Measurements from ENCODE around the gene REV3L.

REV3L gene

DNA sequence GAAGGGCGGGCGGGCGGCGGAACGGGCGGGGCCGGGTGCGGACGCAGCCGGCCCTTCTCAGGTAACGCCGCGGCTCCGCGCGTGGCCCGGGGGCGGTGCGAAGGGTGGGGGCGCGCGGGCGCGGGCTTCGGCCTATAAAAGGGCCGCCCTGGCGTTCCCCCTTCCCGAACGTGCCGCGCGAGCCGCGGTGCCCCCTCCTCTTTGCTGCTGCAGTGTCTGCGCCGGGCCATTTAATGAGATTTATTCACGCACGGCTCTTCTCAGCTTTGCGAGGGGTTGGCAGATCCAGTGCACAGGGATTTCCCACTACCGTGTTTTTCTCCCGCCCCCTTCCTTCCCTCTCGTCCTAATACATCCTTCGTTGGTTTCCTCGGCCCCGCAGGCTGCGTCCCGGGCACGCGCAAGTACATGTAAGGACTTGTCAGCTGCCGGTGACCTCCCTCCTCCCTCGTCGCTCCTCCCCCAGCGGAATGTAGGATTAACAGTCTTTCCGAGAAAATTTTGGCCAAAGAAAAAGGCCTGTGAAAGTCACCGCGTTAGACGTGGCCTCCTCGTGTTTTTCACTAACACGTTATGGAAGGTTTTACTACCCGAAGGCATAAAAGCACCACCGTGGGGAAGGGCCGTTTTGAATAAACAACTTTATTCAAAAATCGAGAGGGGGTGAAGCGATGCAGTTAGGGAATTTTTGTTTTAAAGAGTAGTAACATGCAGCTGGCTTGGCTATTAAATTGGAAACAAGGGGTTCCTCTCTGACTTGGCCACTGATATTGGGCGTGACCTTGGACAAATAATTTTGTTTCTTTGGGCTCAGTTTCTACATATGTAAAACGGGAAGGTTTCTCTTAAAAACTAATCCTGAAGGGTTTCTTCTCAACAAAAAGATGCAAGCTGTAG, 966 bp upstream of the REV3L start:
- peak; percentile 96 for DNase-seq
- in situ Hi-C loops (cut with HindIII; ENCODE audit: low pct_ligation_motif_present, low sequenced_read_pairs), result no loop called here
- Histone ChIP-seq H3K27ac (peak overlapping the region; percentile 90), H3K4me3 (ENCODE audit: low read depth, low read length) (peak overlapping the region; percentile 81), H3K36me3 (replicated peaks) (no peaks in the 10 kb centered on the region), H3K27me3 (replicated peaks) (no peaks in the 10 kb centered on the region)
- TF ChIP-seq CTCF (IDR thresholded peaks at IDR 0.05; ENCODE audit: low read depth, low read length, missing control alignments), result no peak

GRCh38 chr6:111482188-111482958, 645 bp downstream of the REV3L start:
- in situ Hi-C loops (cut with HindIII; ENCODE audit: low pct_ligation_motif_present, low sequenced_read_pairs), result no loop called here
- Histone ChIP-seq H3K27ac (peak overlapping the region; percentile 90), H3K4me3 (ENCODE audit: low read depth, low read length) (peak overlapping the region; percentile 81), H3K27me3 (replicated peaks) (no peaks in the 10 kb centered on the region), H3K36me3 (replicated peaks) (no peaks in the 10 kb centered on the region)
- no peak for TF ChIP-seq CTCF (IDR thresholded peaks at IDR 0.05; ENCODE audit: low read depth, low read length, missing control alignments)
- DNase-seq, result peak; percentile 28

GRCh38 chr6:111481836-111482187, 1.2 kb downstream of the REV3L start:
- DNase-seq, result no peak
- in situ Hi-C loops (cut with HindIII; ENCODE audit: low pct_ligation_motif_present, low sequenced_read_pairs), result no loop called here
- TF ChIP-seq CTCF (IDR thresholded peaks at IDR 0.05; ENCODE audit: low read depth, low read length, missing control alignments), result no peak

DNA sequence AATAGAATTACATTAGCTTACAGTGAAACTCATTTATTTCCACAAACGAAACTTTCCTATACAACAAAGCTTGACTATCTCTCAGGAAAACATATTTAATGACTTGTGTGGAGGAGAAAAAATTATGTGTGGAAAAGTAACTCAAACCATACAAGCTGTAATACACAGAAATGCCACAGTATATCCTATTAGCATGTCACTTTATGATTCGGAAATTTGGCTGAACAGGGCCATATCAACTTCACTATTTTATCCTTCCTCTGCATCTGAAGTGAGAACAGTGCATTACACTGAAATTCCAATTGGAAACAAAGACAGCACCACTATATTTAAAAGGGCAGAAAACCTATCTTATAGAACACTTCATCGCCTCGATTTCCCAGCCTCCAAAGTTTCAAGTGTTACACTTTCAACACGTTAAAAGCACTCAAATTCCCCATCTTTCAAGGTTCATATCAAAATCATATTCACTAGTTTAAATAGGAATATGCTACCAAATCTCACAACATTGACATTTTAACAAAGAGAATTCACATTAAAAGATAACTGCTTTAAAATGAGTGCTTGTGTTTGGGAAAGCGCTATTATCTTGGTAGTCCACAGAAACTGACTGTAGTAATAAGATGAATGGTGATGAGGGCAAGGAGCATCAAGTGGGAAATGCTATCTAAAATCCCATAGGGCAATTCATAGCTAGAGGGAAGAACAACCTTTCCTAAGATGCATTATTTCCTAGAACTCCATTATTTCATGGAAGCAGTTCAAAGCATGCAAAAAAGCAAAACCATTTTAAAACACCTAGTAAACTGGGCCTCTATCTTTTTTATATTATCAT, 1.8 kb downstream of the REV3L start:
- DNase-seq, result no peak
- no peak overlapping the region for H3K27ac ChIP-seq

More at GRCh38 chr6:111481836-111482187, 1.2 kb downstream of the REV3L start:
- Histone ChIP-seq H3K4me3 (ENCODE audit: low read depth, low read length) (peak overlapping the region; percentile 81), H3K36me3 (replicated peaks) (no peaks in the 10 kb centered on the region), H3K27me3 (replicated peaks) (no peaks in the 10 kb centered on the region), H3K27ac (no peak overlapping the region)

More for the DNA sequence above, 1.8 kb downstream of the REV3L start:
- H3K36me3 ChIP-seq (replicated peaks), result no peaks in the 10 kb centered on the region
- TF ChIP-seq CTCF (IDR thresholded peaks at IDR 0.05; ENCODE audit: low read depth, low read length, missing control alignments), result no peak
- H3K27me3 ChIP-seq (replicated peaks), result no peaks in the 10 kb centered on the region
- in situ Hi-C loops (cut with HindIII; ENCODE audit: low pct_ligation_motif_present, low sequenced_read_pairs), result no loop called here
- peak overlapping the region; percentile 81 for H3K4me3 ChIP-seq (ENCODE audit: low read depth, low read length)
